HepG2 (cell line): Measurements from ENCODE around the gene PFDN1. TPM values are rescaled to one million over a fixed set of nuclear protein-coding genes. Genes with fewer than 3 reads are reported as not detected.

ENCODE experiments used
- ARID5B ChIP-seq: IDR thresholded peaks from 2 replicates; pipeline ENCODE4 v1.4.0; 2020; ENCODE audit warnings: mild to moderate bottlenecking, missing genetic modification reagents
- CHD4 ChIP-seq: fragments of 200-600 bp; sonication (generic); IDR thresholded peaks from 2 replicates; pipeline ENCODE4 v1.7.0; 2017; ENCODE audit warnings: mild to moderate bottlenecking, low read length, borderline replicate concordance
- IRX3 ChIP-seq: sonication (generic); formaldehyde crosslinking; IDR thresholded peaks from 2 replicates; pipeline ENCODE4 v1.8.1; 2023; ENCODE audit warnings: mild to moderate bottlenecking, low read depth, missing genetic modification reagents, borderline replicate concordance
- JUNB ChIP-seq: sonication (generic); formaldehyde crosslinking; IDR thresholded peaks from 2 replicates; pipeline ENCODE4 v1.8.0; 2022; ENCODE audit warnings: missing genetic modification reagents, mild to moderate bottlenecking, borderline replicate concordance
- NFIC ChIP-seq: IDR thresholded peaks from 2 replicates; pipeline ENCODE4 v1.6.1; 2012; ENCODE audit warnings: mild to moderate bottlenecking, low read length, inconsistent platforms
- NR3C1 ChIP-seq: sonication (generic); formaldehyde crosslinking; IDR thresholded peaks from 2 replicates; pipeline ENCODE4 v1.4.0; 2020; ENCODE audit warnings: missing genetic modification reagents
- POLR2G ChIP-seq: fragments of 200-400 bp; formaldehyde crosslinking; IDR thresholded peaks from 2 replicates; pipeline ENCODE4 v1.6.1; 2018; ENCODE audit warnings: mild to moderate bottlenecking, low read depth, low read length, moderate library complexity
- RBAK ChIP-seq: sonication (generic); formaldehyde crosslinking; IDR thresholded peaks from 2 replicates; pipeline ENCODE4 v1.5.1; 2020; ENCODE audit warnings: mild to moderate bottlenecking, missing genetic modification reagents
- SAFB2 ChIP-seq: sonication (generic); formaldehyde crosslinking; IDR thresholded peaks from 2 replicates; pipeline ENCODE4 v1.5.1; 2020; ENCODE audit warnings: missing genetic modification reagents, low read depth, mild to moderate bottlenecking, borderline replicate concordance
- SETDB1 ChIP-seq: sonication (generic); formaldehyde crosslinking; IDR thresholded peaks from 2 replicates; pipeline ENCODE4 v1.5.1; 2020; ENCODE audit warnings: missing genetic modification reagents, mild to moderate bottlenecking, borderline replicate concordance
- ZGPAT ChIP-seq: IDR thresholded peaks from 2 replicates; pipeline ENCODE4 v1.6.1; 2016; ENCODE audit warnings: mild to moderate bottlenecking
- ZMYM2 ChIP-seq: sonication (generic); formaldehyde crosslinking; IDR thresholded peaks from 2 replicates; pipeline ENCODE4 v1.8.0; 2022; ENCODE audit warnings: mild to moderate bottlenecking, missing genetic modification reagents
- ZNF143 ChIP-seq: sonication (generic); formaldehyde crosslinking; IDR thresholded peaks from 2 replicates; pipeline ENCODE4 v1.4.0; 2020; ENCODE audit warnings: missing genetic modification reagents
- ZNF260 ChIP-seq: sonication (generic); formaldehyde crosslinking; IDR thresholded peaks from 2 replicates; pipeline ENCODE4 v1.4.0; 2020; ENCODE audit warnings: missing genetic modification reagents, low read depth, mild to moderate bottlenecking, borderline replicate concordance
- ZNF276 ChIP-seq: sonication (generic); formaldehyde crosslinking; IDR thresholded peaks from 2 replicates; pipeline ENCODE4 v1.4.0; 2020; ENCODE audit warnings: mild to moderate bottlenecking, low read depth, missing genetic modification reagents
- ZNF512 ChIP-seq: sonication (generic); formaldehyde crosslinking; IDR thresholded peaks from 2 replicates; pipeline ENCODE4 v1.4.0; 2020; ENCODE audit warnings: mild to moderate bottlenecking, missing genetic modification reagents
- ZNF574 ChIP-seq: sonication (generic); formaldehyde crosslinking; IDR thresholded peaks from 2 replicates; pipeline ENCODE4 v1.4.0; 2020; ENCODE audit warnings: missing genetic modification reagents
- polyA plus RNA-seq, 8 experiments: library from polyadenylated mRNA; depleted of rRNA in 3 of 8; stranded (reverse) in 7 of 8; unstranded in 1 of 8; fragments of >200 nt; fragmentation: Illumina TruSeq in 4 of 8; extraction: Trizol in 4 of 8; gene quantifications; 2 replicates each; pipeline versions ENCODE4 v1.2.1 to v1.2.3, GENCODE V29; 2011 to 2016; ENCODE audit warnings: low read depth in 4 of 8, missing spikeins in 1 of 8, mixed read lengths in 1 of 8; ENCODE audit not compliant: insufficient read depth in 1 of 8
- total RNA-seq, 5 experiments: library from RNA; depleted of rRNA; stranded (reverse); fragments of >200 nt; fragmentation: Illumina TruSeq; extraction: Trizol; gene quantifications; 2 replicates each; pipeline ENCODE4 v1.2.3, GENCODE V29; 2016; ENCODE audit warnings: low read depth in 1 of 5

Gene PFDN1
- total and polyA plus RNA-seq, 2 of the 13 experiments (the other 11 are each of a cell fraction or from before 2014, with no cell fraction given) = 67.2 to 70.8 TPM

GRCh38 chr5:140293091-140293848 lies 9.6 kb downstream of the PFDN1 start (continued):
- TF ChIP-seq IRX3 (CRISPR knock-in tag) (no peak), ZNF260 (CRISPR knock-in tag) (no peak), POLR2G (no peak), ZGPAT (0 out of 2 replicates have a peak, but pooled peaks have one; percentile 18), ZNF574 (CRISPR knock-in tag) (no peak), ZMYM2 (CRISPR knock-in tag) (no peak), RBAK (CRISPR knock-in tag) (no peak), CHD4 (no peak; the same call in 1 of the 2 replicates), JUNB (no peak), NFIC (peak; percentile 87; the same call in 1 of the 2 replicates), ZNF276 (CRISPR knock-in tag) (no peak), NR3C1 (CRISPR knock-in tag) (no peak), ZNF143 (CRISPR knock-in tag) (no peak), SAFB2 (CRISPR knock-in tag) (no peak), SETDB1 (CRISPR knock-in tag) (no peak), ZNF512 (CRISPR knock-in tag) (no peak), ARID5B (peak; percentile 50; the same call in 1 of the 2 replicates)
